Measurements from ENCODE around the gene DPP4.

GRCh38 chr2:161965994-161966393 lies 108.0 kb downstream of the DPP4 start:
- TF ChIP-seq CTCF (IDR thresholded peaks at IDR 0.05), result no peak
- TF ChIP-seq POLR2A (IDR thresholded peaks at IDR 0.05), result no peak

All from prostate gland (tissue), 2 donors.